ENCODE measurements around the gene IL12RB2. TPM values are rescaled to one million over a fixed set of nuclear protein-coding genes. Genes with fewer than 3 reads are reported as not detected.

Gene IL12RB2
- total and polyA plus RNA-seq, 2 donors (not counting 3 experiments of a cell fraction or from before 2014, with no cell fraction given): 0.42 TPM; not detected in 1

- no peak overlapping the region for H3K27ac ChIP-seq (ENCODE audit: insufficient read depth, low read depth, low read length)
- BruUV-seq (replicated peaks): no TSS peak
- no peak overlapping the region for H3K4me2 ChIP-seq (ENCODE audit: insufficient read depth, low read length)
- intact Hi-C loops (cut with micrococcal nuclease): no loop called here
- DNase-seq (ENCODE audit: low read depth, low spot score) (no peak), FAIRE-seq (no peak)
- no peak overlapping the region for H2AFZ ChIP-seq (ENCODE audit: low read depth, low read length)
- no peaks in the 10 kb centered on the region for H3K36me3 ChIP-seq (ENCODE audit: control insufficient read depth in 2 of 2, extremely low read depth in 1 of 2, insufficient read depth in 2 of 2, low read length in 2 of 2)
- ChIA-PET POLR2A (no interaction called here), CTCF (no interaction called here)
- no peaks in the 10 kb centered on the region for H3K27me3 ChIP-seq (ENCODE audit: control insufficient read depth in 2 of 2, insufficient read depth in 2 of 2, low read length in 2 of 2)
- H3K79me2 ChIP-seq (ENCODE audit: control insufficient read depth, insufficient read depth, low read length): no peaks in the 10 kb centered on the region
- H3K4me3 ChIP-seq (replicated peaks in 1 of 3; ENCODE audit: insufficient read depth in 1 of 3, low read depth in 1 of 3, low read length in 3 of 3): no peak overlapping the region
- no peak for TF ChIP-seq FOS (IDR thresholded peaks at IDR 0.05; ENCODE audit: borderline replicate concordance, insufficient read depth, low read length)
- TF ChIP-seq POLR2AphosphoS5 (IDR thresholded peaks at IDR 0.05; ENCODE audit: insufficient read depth, low read depth, low read length): no peak
- TF ChIP-seq GATA2 (IDR thresholded peaks at IDR 0.05; ENCODE audit: insufficient read depth, insufficient read length, low read depth, low read length): no peak
- no peak overlapping the region for H3K9ac ChIP-seq (replicated peaks; ENCODE audit: extremely low read depth, insufficient read depth, low read length)
- dilution Hi-C loops (cut with MboI; ENCODE audit: extremely low pct_ligation_motif_present, low sequenced_read_pairs): no loop called here
- H3K4me1 ChIP-seq (ENCODE audit: control insufficient read depth, extremely low read depth, insufficient read depth, low read length): no peaks in the 10 kb centered on the region
- H4K20me1 ChIP-seq (replicated peaks; ENCODE audit: control insufficient read depth, extremely low read depth, insufficient read depth, low read length): no peaks in the 10 kb centered on the region
- H3K9me1 ChIP-seq (replicated peaks; ENCODE audit: control insufficient read depth, extremely low read depth, insufficient read depth, low read length): no peaks in the 10 kb centered on the region
- H3K9me3 ChIP-seq (replicated peaks; ENCODE audit: control insufficient read depth, insufficient read depth, low read length): no peaks in the 10 kb centered on the region
Observed at GRCh38 chr1:67359592-67359991, 51.9 kb downstream of the IL12RB2 start.

GRCh38 chr1:67361641-67362040 lies 54.0 kb downstream of the IL12RB2 start:
- Histone ChIP-seq H4K20me1 (replicated peaks; ENCODE audit: control insufficient read depth, extremely low read depth, insufficient read depth, low read length) (no peaks in the 10 kb centered on the region), H3K4me2 (ENCODE audit: insufficient read depth, low read length) (no peak overlapping the region), H3K9me3 (replicated peaks; ENCODE audit: control insufficient read depth, insufficient read depth, low read length) (no peaks in the 10 kb centered on the region), H3K9ac (replicated peaks; ENCODE audit: extremely low read depth, insufficient read depth, low read length) (no peak overlapping the region), H3K27ac (ENCODE audit: insufficient read depth, low read depth, low read length) (no peak overlapping the region), H3K36me3 (ENCODE audit: control insufficient read depth in 2 of 2, extremely low read depth in 1 of 2, insufficient read depth in 2 of 2, low read length in 2 of 2) (no peaks in the 10 kb centered on the region), H3K4me1 (ENCODE audit: control insufficient read depth, extremely low read depth, insufficient read depth, low read length) (no peaks in the 10 kb centered on the region), H3K79me2 (ENCODE audit: control insufficient read depth, insufficient read depth, low read length) (no peaks in the 10 kb centered on the region), H3K4me3 (replicated peaks in 1 of 3; ENCODE audit: insufficient read depth in 1 of 3, low read depth in 1 of 3, low read length in 3 of 3) (no peak overlapping the region), H3K9me1 (replicated peaks; ENCODE audit: control insufficient read depth, extremely low read depth, insufficient read depth, low read length) (no peaks in the 10 kb centered on the region), H3K27me3 (ENCODE audit: control insufficient read depth in 2 of 2, insufficient read depth in 2 of 2, low read length in 2 of 2) (no peaks in the 10 kb centered on the region), H2AFZ (ENCODE audit: low read depth, low read length) (no peak overlapping the region)
- BruUV-seq (replicated peaks): no TSS peak
- dilution Hi-C loops (cut with MboI; ENCODE audit: extremely low pct_ligation_motif_present, low sequenced_read_pairs) (no loop called here), intact Hi-C loops (cut with micrococcal nuclease) (no loop called here)
- TF ChIP-seq POLR2AphosphoS5 (IDR thresholded peaks at IDR 0.05; ENCODE audit: insufficient read depth, low read depth, low read length) (no peak), EZH2 (IDR thresholded peaks at IDR 0.05; ENCODE audit: borderline replicate concordance, low read depth, low read length, severe bottlenecking) (no peak)
- FAIRE-seq: no peak
- no peak for DNase-seq (ENCODE audit: low read depth, low spot score)
- ChIA-PET POLR2A (no interaction called here), CTCF (no interaction called here)

Data from endothelial cell of umbilical vein (primary cell).